Umbilical cord (tissue), 2 donors: Measurements from ENCODE around the gene GPRC5C. TPM values are rescaled to one million over a fixed set of nuclear protein-coding genes. Genes with fewer than 3 reads are reported as not detected.
A peak's percentile ranks its signal among the peaks of the same experiment; 100 is the strongest.
"Not testable (repeated sequence)": the region's sequence is repeated elsewhere in the genome, so short reads cannot be mapped to it uniquely, and the experiment has no call there.

Experiments
- DNase-seq: peaks from one replicate; pipeline ENCODE4 v3.0.0-alpha.2; 2015; ENCODE audit warnings: low spot score
- total RNA-seq: library from RNA; depleted of rRNA; stranded (reverse); fragments of >200 nt; gene quantifications from one replicate; pipeline ENCODE4 v1.2.3, GENCODE V29; 2014; ENCODE audit warnings: low replicate concordance; ENCODE audit not compliant: insufficient read depth

Gene GPRC5C
- total RNA-seq, 1 donor from 2014 or later: 17.1 TPM

GRCh38 chr17:74473294-74473693 is 41.4 kb downstream of the GPRC5C start:
- DNase-seq: no peak

DNA sequence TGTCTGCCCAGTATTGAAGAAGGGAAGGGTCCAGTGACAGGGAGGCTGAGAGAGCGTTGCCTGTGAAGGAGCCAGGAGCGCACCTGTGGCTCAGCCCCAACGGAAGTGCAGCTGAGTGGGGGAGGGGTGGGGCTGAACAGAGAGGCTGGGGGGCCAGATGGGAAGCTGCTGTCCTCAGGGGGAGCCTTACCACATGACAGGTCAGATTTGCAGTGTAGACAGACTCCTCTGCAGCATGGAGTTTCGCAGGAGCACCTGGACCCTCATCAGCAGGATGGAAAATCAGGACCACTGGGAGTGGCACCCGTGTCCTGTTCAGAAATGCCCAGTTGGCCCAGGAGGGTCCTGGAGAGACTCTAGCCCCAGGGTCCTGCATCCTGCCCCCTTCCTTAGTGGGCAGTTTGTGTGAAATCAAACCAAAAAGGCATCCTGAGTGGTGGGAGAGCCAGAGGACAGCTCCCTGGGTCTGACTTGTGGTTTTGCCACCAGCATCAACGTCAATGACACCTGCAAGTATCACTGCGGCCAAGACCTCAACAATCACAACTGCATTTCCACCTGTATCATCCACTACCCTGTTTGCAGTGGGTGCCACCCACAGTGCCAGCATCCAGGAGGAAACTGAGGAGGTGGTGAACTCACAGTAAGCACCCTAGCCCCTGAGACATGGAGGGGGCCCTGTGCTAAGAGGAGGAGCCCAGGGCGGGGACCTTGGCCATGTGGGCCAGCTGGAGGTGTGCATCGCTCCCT is 42.3 kb downstream of the GPRC5C start:
- no peak for DNase-seq

GRCh38 chr17:74475189-74475588 is 43.3 kb downstream of the GPRC5C start:
- no peak for DNase-seq

GRCh38 chr17:74477411-74477810 is 45.5 kb downstream of the GPRC5C start:
- DNase-seq: no peak

- DNase-seq: no peak
Observed at GRCh38 chr17:74478420-74479100, 46.7 kb downstream of the GPRC5C start.

DNA sequence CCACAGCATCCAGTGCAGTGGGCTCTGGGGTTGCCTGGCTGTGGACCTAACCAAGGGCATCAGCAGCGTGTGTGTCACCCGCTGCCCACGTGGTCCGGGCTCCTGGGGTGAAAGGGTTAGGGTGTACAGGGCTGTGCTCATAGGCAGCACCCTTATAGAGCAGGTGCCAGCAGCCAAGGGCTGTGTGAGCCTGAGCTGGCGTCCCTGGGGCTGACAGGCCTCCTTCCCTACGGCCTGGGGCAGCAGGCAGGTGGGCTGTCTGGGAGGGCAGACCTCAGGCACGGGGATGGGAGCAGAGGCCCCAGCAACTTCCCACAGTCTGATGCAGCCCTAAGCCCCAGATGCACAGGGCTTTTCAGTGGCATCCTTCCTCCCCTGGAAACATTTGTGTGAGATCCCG is 48.4 kb downstream of the GPRC5C start:
- DNase-seq: no peak

GRCh38 chr17:74481621-74482020 is 49.7 kb downstream of the GPRC5C start:
- no peak for DNase-seq

GRCh38 chr17:74484066-74484465 is 52.2 kb downstream of the GPRC5C start:
- DNase-seq: no peak

GRCh38 chr17:74485022-74485743 is 53.3 kb downstream of the GPRC5C start:
- DNase-seq: peak; percentile 67

GRCh38 chr17:74485841-74486240 is 54.0 kb downstream of the GPRC5C start:
- no peak for DNase-seq

DNA sequence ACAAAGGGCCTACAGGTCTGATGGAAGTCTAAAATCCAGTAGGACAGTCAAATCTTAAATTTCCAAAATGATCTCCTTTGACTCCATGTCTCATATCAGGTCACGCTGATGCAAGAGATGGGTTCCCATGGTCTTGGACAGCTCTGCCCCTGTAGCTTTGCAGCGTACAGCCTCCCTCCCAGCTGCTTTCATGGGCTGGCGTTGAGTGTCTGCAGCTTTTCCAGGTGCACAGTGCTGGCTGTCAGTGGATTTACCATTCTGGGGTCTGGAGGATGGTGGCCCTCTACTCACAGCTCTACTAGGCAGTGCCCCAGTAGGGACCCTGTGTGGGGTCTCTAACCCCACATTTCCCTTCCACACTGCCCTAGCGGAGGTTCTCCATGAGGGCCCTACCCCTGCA is 56.4 kb downstream of the GPRC5C start:
- DNase-seq: not testable (repeated sequence)

DNA sequence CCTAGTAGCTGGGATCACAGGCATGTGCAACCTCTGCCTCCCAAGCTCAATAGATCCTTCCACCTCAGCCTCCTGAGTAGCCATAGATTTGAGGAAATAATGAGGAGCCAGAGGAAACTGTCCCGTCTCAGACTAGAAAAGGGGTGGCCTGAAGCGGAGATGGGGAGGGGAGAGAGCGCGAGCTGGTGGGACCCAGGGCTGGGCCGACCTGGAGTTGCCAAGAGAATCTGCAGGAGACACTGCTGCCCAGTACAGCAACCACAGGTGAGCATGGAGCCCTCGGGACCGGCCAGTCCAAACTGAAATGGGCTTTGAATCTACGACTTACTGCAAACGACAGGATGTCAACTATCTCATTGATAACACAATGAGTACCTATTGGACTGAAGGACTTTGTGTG is 58.8 kb downstream of the GPRC5C start:
- no peak for DNase-seq

DNA sequence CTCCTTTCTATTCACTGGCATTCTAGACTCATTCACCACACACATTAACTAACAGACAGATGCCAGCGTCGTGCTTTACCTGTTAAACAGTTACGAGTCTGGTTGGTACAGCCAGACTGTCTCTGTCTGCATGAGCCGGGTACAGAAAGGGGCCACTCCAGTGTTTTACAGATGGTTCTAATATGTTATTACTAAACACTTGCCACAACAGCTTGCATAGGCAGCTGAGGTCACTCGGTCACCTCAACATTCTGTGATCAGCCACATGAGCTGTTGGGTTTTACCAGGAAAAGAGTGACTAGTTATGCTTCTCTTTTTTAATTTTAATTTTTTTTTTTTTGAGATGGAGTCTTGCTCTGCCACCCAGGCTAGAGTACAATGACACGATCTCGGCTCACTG is 59.7 kb downstream of the GPRC5C start:
- DNase-seq: no peak

DNA sequence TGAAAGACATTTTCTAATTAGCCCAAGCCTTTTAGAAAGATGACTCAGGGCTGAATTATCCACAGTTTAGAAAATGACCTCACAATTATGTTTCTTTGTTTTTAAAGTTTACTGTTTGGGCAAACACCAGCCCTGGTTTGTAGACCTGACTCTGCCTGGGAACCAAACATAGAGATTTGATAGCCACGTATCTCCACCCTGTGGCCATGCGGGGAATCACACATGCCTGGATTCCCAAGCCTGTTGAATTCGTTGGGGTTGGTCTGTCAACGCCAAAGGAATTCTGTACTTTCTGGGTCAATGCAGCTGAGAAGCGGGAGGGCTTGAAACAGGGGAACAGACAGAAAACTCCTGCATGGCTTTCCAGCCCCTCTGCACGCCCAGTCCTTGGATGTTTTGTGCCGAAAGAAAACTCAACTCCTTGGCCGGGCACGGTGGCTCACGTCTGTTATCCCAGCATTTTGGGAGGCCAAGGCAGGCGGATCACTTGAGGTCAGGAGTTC is 61.5 kb downstream of the GPRC5C start:
- peak; percentile 70 for DNase-seq

Other genes starting within 250 kb of the GPRC5C start
- 1,471 TPM for gene RPL38, start 228.4 kb upstream of the GPRC5C start, total RNA-seq
- gene TTYH2, start 218.5 kb upstream of the GPRC5C start, total RNA-seq: 1.2 TPM
- gene DNAI2, start 157.9 kb upstream of the GPRC5C start, total RNA-seq: not detected
- 1.4 TPM for gene KIF19, start 105.9 kb upstream of the GPRC5C start, total RNA-seq
- not detected for gene BTBD17, start 70.2 kb upstream of the GPRC5C start, total RNA-seq
- gene GPR142, start 64.6 kb upstream of the GPRC5C start, total RNA-seq: 1.2 TPM
- gene CD300A, start 34.5 kb downstream of the GPRC5C start, total RNA-seq: 7.2 TPM
- 0.24 TPM for gene CD300LB, start 99.4 kb downstream of the GPRC5C start, total RNA-seq
- 0.48 TPM for gene CD300C, start 114.0 kb downstream of the GPRC5C start, total RNA-seq
- gene CD300H, start 135.4 kb downstream of the GPRC5C start, total RNA-seq: not detected
- not detected for gene CD300LD, start 160.2 kb downstream of the GPRC5C start, total RNA-seq
- gene CD300E, start 191.7 kb downstream of the GPRC5C start, total RNA-seq: 0.72 TPM